ENCODE data around the gene DNASE2B.

DNA sequence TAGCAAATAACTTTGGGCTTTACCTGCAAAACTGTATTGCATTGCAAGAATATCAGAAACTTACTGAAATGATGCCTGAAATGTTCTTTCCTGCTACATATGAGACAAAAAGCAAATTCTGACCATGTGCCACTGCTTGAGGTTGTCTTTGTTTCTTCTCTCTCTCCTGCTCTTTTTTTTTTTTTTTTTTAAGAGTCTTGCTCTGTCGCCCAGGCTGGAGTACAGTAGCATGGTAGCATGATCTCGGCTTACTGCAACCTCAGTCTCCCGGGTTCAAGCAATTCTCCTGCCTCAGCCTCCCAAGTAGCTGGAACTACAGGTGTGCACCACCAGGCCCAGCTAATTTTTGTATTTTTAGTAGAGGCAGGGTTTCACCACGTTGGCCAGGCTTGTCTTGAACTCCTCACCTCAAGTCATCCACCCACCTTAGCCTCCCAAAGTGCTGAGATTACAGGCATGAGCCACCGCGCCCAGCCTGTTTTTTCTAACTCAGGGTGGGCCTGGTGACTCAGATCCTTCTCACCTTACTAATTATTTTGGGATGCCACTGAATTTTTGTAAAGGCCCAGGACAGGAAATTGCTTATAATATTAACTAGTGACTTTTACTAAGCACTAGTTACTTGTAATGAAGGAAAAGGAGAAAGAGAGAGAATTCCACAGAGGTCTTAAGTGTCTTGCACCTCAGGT lies 35.9 kb downstream of the DNASE2B start:
- TF ChIP-seq, protein P1, sequence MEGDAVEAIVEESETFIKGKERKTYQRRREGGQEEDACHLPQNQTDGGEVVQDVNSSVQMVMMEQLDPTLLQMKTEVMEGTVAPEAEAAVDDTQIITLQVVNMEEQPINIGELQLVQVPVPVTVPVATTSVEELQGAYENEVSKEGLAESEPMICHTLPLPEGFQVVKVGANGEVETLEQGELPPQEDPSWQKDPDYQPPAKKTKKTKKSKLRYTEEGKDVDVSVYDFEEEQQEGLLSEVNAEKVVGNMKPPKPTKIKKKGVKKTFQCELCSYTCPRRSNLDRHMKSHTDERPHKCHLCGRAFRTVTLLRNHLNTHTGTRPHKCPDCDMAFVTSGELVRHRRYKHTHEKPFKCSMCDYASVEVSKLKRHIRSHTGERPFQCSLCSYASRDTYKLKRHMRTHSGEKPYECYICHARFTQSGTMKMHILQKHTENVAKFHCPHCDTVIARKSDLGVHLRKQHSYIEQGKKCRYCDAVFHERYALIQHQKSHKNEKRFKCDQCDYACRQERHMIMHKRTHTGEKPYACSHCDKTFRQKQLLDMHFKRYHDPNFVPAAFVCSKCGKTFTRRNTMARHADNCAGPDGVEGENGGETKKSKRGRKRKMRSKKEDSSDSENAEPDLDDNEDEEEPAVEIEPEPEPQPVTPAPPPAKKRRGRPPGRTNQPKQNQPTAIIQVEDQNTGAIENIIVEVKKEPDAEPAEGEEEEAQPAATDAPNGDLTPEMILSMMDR (IDR thresholded peaks at IDR 0.05; ENCODE audit: low read length), result no peak
- no peak for TF ChIP-seq EZH2 (IDR thresholded peaks at IDR 0.05; ENCODE audit: borderline replicate concordance, low read length)

Measured in OCI-LY1 (cell line).